ENCODE results near the gene KLK5.

DNA sequence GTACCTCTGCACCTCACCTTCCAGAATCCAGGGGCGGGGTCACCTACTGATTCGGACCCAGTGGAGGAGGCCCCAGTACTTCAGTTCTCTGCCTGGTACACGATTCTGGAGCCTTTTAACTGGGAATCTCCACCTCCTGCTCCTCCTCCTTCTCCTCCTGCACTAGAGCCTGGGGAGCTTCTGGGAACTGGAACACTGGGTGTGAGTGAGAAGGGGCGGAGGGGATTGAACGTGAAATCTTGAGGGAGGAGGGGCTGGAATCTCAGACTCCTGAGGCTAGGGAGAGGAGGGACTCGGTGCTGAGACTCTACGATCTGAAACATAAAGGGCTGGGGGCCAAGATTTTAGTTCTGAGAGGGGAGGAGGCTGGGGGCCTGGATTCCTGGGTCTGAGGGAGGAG is 48.7 kb upstream of the KLK5 start, which contains the start of gene KLK8:
- no peak for TF ChIP-seq CTCF (IDR thresholded peaks at IDR 0.05)
- no peak for TF ChIP-seq POLR2A (IDR thresholded peaks at IDR 0.05)
- no peak for TF ChIP-seq EP300 (IDR thresholded peaks at IDR 0.05)
